ENCODE measurements around the gene CFAP77.

DNA sequence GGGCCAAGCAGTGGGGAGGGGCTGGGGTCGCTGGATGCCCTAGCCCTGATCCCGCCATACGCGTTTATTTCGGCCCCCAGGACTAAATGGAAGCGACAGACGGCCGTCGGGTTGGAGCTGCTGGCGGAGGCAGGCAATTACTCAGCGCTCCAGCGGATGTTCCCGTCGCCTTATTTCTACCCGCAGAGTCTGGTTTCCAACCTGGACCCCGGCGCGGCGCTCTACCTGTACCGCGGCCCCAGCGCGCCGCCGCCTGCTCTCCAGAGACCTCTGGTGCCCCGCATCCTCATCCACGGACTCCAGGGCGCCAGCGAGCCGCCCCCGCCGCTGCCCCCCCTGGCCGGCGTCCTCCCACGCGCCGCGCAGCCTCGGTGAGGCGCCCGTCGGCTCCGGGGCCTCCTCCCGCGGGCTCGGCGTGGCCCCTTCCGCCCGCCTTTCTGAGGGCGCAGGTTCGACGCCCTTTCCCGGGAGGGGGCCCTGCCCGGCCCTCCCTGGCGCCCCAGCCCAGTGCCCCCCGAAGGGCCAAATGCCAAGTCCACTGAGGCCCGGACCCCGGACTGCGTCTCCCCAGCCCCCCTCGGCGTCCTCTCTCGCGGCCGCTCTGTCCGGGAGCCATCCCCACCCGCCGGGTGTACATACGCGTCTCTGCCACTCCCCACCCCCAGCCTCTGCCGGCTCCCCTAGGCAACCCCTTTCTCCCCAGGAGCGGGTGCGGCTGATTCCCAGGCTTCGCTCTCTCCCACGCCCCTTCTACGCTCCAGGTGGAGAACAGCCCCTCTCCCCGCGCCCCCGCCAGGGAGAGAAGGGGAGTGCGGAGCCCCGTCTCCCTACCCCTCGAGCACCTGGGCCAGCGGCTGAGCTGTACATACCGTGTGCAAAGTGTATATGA, 179.4 kb downstream of the CFAP77 start:
- TF ChIP-seq, protein P1, sequence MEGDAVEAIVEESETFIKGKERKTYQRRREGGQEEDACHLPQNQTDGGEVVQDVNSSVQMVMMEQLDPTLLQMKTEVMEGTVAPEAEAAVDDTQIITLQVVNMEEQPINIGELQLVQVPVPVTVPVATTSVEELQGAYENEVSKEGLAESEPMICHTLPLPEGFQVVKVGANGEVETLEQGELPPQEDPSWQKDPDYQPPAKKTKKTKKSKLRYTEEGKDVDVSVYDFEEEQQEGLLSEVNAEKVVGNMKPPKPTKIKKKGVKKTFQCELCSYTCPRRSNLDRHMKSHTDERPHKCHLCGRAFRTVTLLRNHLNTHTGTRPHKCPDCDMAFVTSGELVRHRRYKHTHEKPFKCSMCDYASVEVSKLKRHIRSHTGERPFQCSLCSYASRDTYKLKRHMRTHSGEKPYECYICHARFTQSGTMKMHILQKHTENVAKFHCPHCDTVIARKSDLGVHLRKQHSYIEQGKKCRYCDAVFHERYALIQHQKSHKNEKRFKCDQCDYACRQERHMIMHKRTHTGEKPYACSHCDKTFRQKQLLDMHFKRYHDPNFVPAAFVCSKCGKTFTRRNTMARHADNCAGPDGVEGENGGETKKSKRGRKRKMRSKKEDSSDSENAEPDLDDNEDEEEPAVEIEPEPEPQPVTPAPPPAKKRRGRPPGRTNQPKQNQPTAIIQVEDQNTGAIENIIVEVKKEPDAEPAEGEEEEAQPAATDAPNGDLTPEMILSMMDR (conservative IDR thresholded peaks at IDR 0.05; ENCODE audit: low read depth, low read length) = no peak
- TF ChIP-seq, protein P2, sequence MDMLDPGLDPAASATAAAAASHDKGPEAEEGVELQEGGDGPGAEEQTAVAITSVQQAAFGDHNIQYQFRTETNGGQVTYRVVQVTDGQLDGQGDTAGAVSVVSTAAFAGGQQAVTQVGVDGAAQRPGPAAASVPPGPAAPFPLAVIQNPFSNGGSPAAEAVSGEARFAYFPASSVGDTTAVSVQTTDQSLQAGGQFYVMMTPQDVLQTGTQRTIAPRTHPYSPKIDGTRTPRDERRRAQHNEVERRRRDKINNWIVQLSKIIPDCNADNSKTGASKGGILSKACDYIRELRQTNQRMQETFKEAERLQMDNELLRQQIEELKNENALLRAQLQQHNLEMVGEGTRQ (IDR thresholded peaks at IDR 0.05; ENCODE audit: low read depth, low read length) = no peak
- no peak for TF ChIP-seq FOS (IDR thresholded peaks at IDR 0.05; ENCODE audit: low read depth, low read length)
